ENCODE measurements around the gene CLDN9.

GRCh38 chr16:2981177-2981898, 31.4 kb upstream of the CLDN9 start:
- TF ChIP-seq, protein P1, sequence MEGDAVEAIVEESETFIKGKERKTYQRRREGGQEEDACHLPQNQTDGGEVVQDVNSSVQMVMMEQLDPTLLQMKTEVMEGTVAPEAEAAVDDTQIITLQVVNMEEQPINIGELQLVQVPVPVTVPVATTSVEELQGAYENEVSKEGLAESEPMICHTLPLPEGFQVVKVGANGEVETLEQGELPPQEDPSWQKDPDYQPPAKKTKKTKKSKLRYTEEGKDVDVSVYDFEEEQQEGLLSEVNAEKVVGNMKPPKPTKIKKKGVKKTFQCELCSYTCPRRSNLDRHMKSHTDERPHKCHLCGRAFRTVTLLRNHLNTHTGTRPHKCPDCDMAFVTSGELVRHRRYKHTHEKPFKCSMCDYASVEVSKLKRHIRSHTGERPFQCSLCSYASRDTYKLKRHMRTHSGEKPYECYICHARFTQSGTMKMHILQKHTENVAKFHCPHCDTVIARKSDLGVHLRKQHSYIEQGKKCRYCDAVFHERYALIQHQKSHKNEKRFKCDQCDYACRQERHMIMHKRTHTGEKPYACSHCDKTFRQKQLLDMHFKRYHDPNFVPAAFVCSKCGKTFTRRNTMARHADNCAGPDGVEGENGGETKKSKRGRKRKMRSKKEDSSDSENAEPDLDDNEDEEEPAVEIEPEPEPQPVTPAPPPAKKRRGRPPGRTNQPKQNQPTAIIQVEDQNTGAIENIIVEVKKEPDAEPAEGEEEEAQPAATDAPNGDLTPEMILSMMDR (IDR thresholded peaks at IDR 0.05), result no peak
- TF ChIP-seq POLR2AphosphoS5 (IDR thresholded peaks at IDR 0.05; ENCODE audit: insufficient read depth in 1 of 2, low read depth in 1 of 2) (no peak), POLR2A (IDR thresholded peaks at IDR 0.05) (no peak)
